Fibroblast of the aortic adventitia (primary cell): ENCODE results near the gene ABCB9. TPM values are rescaled to one million over a fixed set of nuclear protein-coding genes. Genes with fewer than 3 reads are reported as not detected.
A peak's percentile ranks its signal among the peaks of the same experiment; 100 is the strongest.

Source experiments
- DNase-seq: peaks from one replicate; pipeline ENCODE4 v3.0.0-alpha.2; 2010; ENCODE audit warnings: low read depth
- H3K4me3 ChIP-seq: 2 replicates; pipeline ENCODE4 v1.5.1; 2011; ENCODE audit warnings: low read depth, mild to moderate bottlenecking, control low read depth, low read length, moderate library complexity
- total RNA-seq: library from RNA; depleted of rRNA; stranded (reverse); fragments of >200 nt; gene quantifications from 2 replicates; pipeline ENCODE4 v1.2.3, GENCODE V29; 2012; ENCODE audit warnings: low replicate concordance
- TF ChIP-seq, protein P1 (sequence below): IDR thresholded peaks from 2 replicates; pipeline ENCODE4 v1.5.1; 2011; ENCODE audit warnings: mild to moderate bottlenecking, low read length, control low read depth, inconsistent platforms; ENCODE audit not compliant: insufficient read depth

The ABCB9 gene
- total RNA-seq, 1 donor = 10.3 TPM

DNA sequence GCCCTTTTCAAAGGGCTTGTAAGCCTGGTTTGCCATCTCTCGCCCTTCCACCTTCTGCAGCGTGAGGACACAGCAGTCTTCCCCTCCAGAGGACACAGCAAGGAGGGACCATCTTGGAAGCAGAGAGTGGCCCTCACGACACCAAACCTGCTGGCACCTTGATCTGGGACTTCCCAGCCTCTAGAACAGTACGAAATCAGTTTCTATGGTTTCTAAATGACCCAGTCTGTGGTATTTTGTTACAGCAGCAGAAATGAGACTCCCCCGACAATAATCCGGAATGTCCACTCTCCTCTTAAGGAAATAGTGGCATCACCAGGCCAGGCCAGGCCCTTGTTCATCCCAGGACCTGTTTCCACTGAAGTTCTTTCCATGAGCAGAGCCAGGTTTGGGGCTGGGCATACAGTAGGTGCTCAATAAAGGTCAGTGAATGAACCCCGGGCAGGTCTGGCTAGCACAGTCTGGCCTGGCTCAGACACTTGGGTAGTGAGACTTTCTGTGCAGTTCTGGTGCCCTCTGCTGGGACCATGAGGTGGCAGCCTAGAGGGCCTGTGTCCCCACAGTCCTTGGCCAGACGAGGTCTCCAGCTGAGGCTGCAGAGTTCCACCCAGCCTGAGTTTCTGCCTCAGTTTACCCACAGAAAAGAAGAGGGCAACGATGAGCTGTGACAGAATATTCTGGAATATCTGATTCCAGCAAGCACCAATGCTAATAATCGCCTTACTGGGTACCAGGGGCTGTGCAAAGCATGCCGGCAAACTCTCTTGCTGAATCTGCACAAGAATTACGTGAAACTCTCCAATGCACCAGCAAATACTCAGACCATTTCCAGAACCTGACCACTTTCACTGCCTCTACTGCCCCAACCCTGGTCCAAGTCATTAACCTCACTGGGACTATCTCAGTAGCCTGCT lies 14.0 kb downstream of the ABCB9 start:
- no peak overlapping the region for H3K4me3 ChIP-seq
- TF ChIP-seq, protein P1, sequence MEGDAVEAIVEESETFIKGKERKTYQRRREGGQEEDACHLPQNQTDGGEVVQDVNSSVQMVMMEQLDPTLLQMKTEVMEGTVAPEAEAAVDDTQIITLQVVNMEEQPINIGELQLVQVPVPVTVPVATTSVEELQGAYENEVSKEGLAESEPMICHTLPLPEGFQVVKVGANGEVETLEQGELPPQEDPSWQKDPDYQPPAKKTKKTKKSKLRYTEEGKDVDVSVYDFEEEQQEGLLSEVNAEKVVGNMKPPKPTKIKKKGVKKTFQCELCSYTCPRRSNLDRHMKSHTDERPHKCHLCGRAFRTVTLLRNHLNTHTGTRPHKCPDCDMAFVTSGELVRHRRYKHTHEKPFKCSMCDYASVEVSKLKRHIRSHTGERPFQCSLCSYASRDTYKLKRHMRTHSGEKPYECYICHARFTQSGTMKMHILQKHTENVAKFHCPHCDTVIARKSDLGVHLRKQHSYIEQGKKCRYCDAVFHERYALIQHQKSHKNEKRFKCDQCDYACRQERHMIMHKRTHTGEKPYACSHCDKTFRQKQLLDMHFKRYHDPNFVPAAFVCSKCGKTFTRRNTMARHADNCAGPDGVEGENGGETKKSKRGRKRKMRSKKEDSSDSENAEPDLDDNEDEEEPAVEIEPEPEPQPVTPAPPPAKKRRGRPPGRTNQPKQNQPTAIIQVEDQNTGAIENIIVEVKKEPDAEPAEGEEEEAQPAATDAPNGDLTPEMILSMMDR = peak; percentile 89
- peak; percentile 75 for DNase-seq

- no peak for DNase-seq
- TF ChIP-seq, protein P1 = no peak
- H3K4me3 ChIP-seq = no peak overlapping the region
Observed at GRCh38 chr12:122951406-122951805, 14.9 kb downstream of the ABCB9 start.

GRCh38 chr12:122949816-122950675 lies 16.2 kb downstream of the ABCB9 start:
- H3K4me3 ChIP-seq = no peak overlapping the region
- TF ChIP-seq, protein P1 = no peak
- DNase-seq = no peak

DNA sequence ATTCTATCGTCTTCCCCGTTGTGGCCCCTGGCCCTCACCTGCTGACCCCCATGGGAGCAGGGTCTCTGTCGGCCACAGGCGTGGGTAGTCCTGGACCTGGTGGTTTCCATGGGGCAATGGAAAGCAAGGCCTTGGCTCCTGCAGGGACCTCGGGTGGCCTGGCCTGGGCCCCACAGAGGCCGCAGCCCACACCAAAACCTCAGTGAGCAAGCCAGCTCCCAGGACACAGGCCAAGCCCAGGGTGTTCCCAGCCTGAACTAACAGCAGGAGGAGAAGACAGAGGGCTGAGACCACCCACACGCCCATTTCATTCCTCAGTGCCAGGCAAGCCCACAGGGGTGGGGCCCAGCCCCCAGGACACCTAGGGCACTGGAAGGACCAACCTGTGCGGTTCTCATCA lies 16.9 kb downstream of the ABCB9 start:
- no peak for DNase-seq
- no peak overlapping the region for H3K4me3 ChIP-seq
- TF ChIP-seq, protein P1 = no peak

- DNase-seq = no peak
- no peak overlapping the region for H3K4me3 ChIP-seq
- TF ChIP-seq, protein P1 = no peak
Observed at GRCh38 chr12:122948605-122949004, 17.7 kb downstream of the ABCB9 start.

- TF ChIP-seq, protein P1 = no peak
- no peak overlapping the region for H3K4me3 ChIP-seq
- no peak for DNase-seq
Observed at GRCh38 chr12:122947352-122947792, 18.9 kb downstream of the ABCB9 start.
